ENCODE measurements around the gene CRB1.
A peak's percentile ranks its signal among the peaks of the same experiment; 100 is the strongest.

The CRB1 gene

DNA sequence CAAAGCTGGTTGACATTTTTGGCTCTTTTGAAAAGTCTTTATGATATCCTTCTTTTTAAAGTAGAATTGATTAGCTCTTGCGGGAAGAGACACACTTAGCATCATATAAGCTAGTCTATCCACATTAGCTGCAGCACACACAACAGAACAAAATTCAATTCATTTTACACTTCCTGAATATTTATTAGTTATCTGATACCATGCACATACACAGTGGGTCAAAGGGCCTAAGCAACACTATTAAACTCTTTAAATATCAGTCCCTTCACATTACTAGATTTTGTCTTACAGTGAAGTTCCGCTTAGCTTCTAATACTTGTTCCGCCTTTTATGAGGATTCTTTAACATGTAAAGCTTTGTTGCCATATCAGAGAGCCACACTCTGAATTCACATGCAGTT is 169.5 kb downstream of the CRB1 start:
- TF ChIP-seq EZH2phosphoT487 (IDR thresholded peaks at IDR 0.05; ENCODE audit: borderline replicate concordance) = no peak
- TF ChIP-seq, protein P1, sequence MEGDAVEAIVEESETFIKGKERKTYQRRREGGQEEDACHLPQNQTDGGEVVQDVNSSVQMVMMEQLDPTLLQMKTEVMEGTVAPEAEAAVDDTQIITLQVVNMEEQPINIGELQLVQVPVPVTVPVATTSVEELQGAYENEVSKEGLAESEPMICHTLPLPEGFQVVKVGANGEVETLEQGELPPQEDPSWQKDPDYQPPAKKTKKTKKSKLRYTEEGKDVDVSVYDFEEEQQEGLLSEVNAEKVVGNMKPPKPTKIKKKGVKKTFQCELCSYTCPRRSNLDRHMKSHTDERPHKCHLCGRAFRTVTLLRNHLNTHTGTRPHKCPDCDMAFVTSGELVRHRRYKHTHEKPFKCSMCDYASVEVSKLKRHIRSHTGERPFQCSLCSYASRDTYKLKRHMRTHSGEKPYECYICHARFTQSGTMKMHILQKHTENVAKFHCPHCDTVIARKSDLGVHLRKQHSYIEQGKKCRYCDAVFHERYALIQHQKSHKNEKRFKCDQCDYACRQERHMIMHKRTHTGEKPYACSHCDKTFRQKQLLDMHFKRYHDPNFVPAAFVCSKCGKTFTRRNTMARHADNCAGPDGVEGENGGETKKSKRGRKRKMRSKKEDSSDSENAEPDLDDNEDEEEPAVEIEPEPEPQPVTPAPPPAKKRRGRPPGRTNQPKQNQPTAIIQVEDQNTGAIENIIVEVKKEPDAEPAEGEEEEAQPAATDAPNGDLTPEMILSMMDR (conservative IDR thresholded peaks at IDR 0.05; ENCODE audit: low read length) = no peak
- H4K20me1 ChIP-seq (ENCODE audit: insufficient read depth, low read length, poor library complexity, severe bottlenecking) = no peaks in the 10 kb centered on the region
- no peaks in the 10 kb centered on the region for H3F3A ChIP-seq (ENCODE audit: low read depth)
- H3K4me2 ChIP-seq (ENCODE audit: low read depth, low read length, poor library complexity, severe bottlenecking) = no peak overlapping the region
- no peak overlapping the region for H3K4me3 ChIP-seq (ENCODE audit: low read length, poor library complexity, severe bottlenecking)
- H3K9ac ChIP-seq (ENCODE audit: low read depth, low read length, poor library complexity, severe bottlenecking) = no peak overlapping the region
- no peaks in the 10 kb centered on the region for H3K27me3 ChIP-seq (ENCODE audit: insufficient read depth, low read length, poor library complexity, severe bottlenecking)
- H2AFZ ChIP-seq (ENCODE audit: low read length) = no peak overlapping the region; the same call in 1 of the 2 replicates
- H3K4me1 ChIP-seq (ENCODE audit: insufficient read depth, low read length, poor library complexity, severe bottlenecking) = no peaks in the 10 kb centered on the region
- no peaks in the 10 kb centered on the region for H3K79me2 ChIP-seq (ENCODE audit: insufficient read depth, low read length)
- H3K9me2 ChIP-seq (replicated peaks; ENCODE audit: low read depth, low read length) = no peaks in the 10 kb centered on the region
- no peaks in the 10 kb centered on the region for H3K36me3 ChIP-seq (ENCODE audit: insufficient read depth, low read length)
- no peaks in the 10 kb centered on the region for H3K9me3 ChIP-seq (ENCODE audit: insufficient read depth, low read depth, low read length)

DNA sequence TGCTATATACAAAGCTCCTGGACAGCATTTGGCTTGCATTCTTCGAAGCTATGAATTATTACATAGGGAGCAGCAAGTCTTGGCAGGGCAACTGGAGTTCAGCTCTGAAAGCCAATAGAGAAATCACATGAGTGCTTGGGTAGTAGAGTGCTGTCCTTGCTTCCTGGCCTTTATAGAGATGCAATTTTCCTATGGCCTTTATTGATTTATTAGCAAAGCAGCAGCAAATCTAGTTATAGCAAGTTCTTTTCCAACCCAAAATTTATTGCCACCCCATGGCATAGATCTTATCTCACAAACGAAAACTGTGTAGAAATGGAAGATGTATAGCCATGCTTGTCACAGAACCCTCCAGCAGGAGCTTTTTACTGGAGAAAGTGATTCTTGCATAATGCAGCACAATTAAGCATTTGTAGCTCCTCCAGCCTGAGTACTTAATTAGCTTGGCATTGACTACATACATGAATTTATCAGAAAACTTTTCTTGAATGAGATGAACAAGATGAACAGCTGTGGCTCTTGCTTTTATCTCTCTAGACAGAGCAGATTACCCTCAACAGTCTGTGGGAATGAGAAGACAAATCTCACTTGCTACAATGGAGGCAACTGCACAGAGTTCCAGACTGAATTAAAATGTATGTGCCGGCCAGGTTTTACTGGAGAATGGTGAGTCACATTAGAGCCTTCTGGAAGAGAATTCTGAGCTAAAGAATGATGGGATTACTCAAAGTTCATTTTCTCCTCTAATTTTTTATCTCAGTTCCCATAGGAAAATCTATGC is 170.1 kb downstream of the CRB1 start:
- Histone ChIP-seq H3K9ac (ENCODE audit: low read depth, low read length, poor library complexity, severe bottlenecking) (no peak overlapping the region), H3K4me1 (ENCODE audit: insufficient read depth, low read length, poor library complexity, severe bottlenecking) (no peaks in the 10 kb centered on the region), H3K4me3 (ENCODE audit: low read length, poor library complexity, severe bottlenecking) (no peak overlapping the region), H3K36me3 (ENCODE audit: insufficient read depth, low read length) (no peaks in the 10 kb centered on the region), H3K79me2 (ENCODE audit: insufficient read depth, low read length) (no peaks in the 10 kb centered on the region), H2AFZ (ENCODE audit: low read length) (peak overlapping the region; percentile 32; the same call in 1 of the 2 replicates), H3K27me3 (ENCODE audit: insufficient read depth, low read length, poor library complexity, severe bottlenecking) (no peaks in the 10 kb centered on the region), H3F3A (ENCODE audit: low read depth) (no peaks in the 10 kb centered on the region), H3K9me3 (ENCODE audit: insufficient read depth, low read depth, low read length) (no peaks in the 10 kb centered on the region), H3K9me2 (replicated peaks; ENCODE audit: low read depth, low read length) (no peaks in the 10 kb centered on the region), H3K4me2 (ENCODE audit: low read depth, low read length, poor library complexity, severe bottlenecking) (no peak overlapping the region), H4K20me1 (ENCODE audit: insufficient read depth, low read length, poor library complexity, severe bottlenecking) (no peaks in the 10 kb centered on the region)
- TF ChIP-seq, protein P1 (conservative IDR thresholded peaks at IDR 0.05; ENCODE audit: low read length) = no peak
- no peak for TF ChIP-seq EZH2phosphoT487 (IDR thresholded peaks at IDR 0.05; ENCODE audit: borderline replicate concordance)

DNA sequence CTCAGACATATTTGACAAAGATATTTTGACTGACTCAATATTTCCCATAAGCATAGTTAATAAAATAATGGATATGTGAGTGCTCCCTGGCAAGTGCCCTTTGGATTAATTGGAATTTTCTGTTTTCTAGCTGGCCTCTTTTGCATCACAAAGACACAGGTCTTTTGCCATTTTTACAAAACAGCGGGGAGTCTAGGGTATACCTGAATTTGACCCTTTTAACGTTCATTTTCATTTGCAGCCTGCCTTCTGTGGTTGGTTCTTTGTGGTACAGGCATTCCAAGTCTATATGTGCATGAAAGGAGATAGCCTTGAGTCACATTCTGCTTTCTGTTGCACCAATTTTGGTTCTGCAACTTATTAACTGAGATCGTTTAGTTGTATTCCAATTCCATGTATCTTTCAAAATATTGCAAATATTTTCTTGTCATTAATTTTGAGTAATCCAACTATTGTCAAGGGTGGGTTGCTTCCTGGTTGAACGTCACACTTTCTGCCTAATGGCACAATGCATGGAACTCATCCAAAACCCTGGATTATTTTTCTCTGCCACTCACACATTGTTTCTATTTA is 171.7 kb downstream of the CRB1 start:
- no peak overlapping the region for H2AFZ ChIP-seq (ENCODE audit: low read length)

More for the DNA sequence above, 171.7 kb downstream of the CRB1 start:
- Histone ChIP-seq H3K9ac (ENCODE audit: low read depth, low read length, poor library complexity, severe bottlenecking) (no peak overlapping the region), H3K36me3 (ENCODE audit: insufficient read depth, low read length) (no peaks in the 10 kb centered on the region), H3K27me3 (ENCODE audit: insufficient read depth, low read length, poor library complexity, severe bottlenecking) (no peaks in the 10 kb centered on the region), H3K79me2 (ENCODE audit: insufficient read depth, low read length) (no peaks in the 10 kb centered on the region), H3F3A (ENCODE audit: low read depth) (no peaks in the 10 kb centered on the region), H3K4me1 (ENCODE audit: insufficient read depth, low read length, poor library complexity, severe bottlenecking) (no peaks in the 10 kb centered on the region), H3K4me3 (ENCODE audit: low read length, poor library complexity, severe bottlenecking) (no peak overlapping the region), H3K9me2 (replicated peaks; ENCODE audit: low read depth, low read length) (no peaks in the 10 kb centered on the region), H3K9me3 (ENCODE audit: insufficient read depth, low read depth, low read length) (no peaks in the 10 kb centered on the region), H4K20me1 (ENCODE audit: insufficient read depth, low read length, poor library complexity, severe bottlenecking) (no peaks in the 10 kb centered on the region), H3K4me2 (ENCODE audit: low read depth, low read length, poor library complexity, severe bottlenecking) (no peak overlapping the region)
- no peak for TF ChIP-seq EZH2phosphoT487 (IDR thresholded peaks at IDR 0.05; ENCODE audit: borderline replicate concordance)
- TF ChIP-seq, protein P1 (conservative IDR thresholded peaks at IDR 0.05; ENCODE audit: low read length) = no peak

All from Loucy (cell line).